ENCODE data around the gene SMIM32.

- TF ChIP-seq, protein P1, sequence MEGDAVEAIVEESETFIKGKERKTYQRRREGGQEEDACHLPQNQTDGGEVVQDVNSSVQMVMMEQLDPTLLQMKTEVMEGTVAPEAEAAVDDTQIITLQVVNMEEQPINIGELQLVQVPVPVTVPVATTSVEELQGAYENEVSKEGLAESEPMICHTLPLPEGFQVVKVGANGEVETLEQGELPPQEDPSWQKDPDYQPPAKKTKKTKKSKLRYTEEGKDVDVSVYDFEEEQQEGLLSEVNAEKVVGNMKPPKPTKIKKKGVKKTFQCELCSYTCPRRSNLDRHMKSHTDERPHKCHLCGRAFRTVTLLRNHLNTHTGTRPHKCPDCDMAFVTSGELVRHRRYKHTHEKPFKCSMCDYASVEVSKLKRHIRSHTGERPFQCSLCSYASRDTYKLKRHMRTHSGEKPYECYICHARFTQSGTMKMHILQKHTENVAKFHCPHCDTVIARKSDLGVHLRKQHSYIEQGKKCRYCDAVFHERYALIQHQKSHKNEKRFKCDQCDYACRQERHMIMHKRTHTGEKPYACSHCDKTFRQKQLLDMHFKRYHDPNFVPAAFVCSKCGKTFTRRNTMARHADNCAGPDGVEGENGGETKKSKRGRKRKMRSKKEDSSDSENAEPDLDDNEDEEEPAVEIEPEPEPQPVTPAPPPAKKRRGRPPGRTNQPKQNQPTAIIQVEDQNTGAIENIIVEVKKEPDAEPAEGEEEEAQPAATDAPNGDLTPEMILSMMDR (IDR thresholded peaks at IDR 0.05) = no peak
- TF ChIP-seq POLR2A (IDR thresholded peaks at IDR 0.05) = no peak
Measured at GRCh38 chr5:136190091-136190720, 2.8 kb downstream of the SMIM32 start.

All from right lobe of liver (tissue), 4 donors.